ENCODE results near the gene FMN1. TPM values are rescaled to one million over a fixed set of nuclear protein-coding genes. Genes with fewer than 3 reads are reported as not detected.

The FMN1 gene
- total and polyA plus RNA-seq, 11 donors = 0.61 to 10.6 (median 3.6) TPM

DNA sequence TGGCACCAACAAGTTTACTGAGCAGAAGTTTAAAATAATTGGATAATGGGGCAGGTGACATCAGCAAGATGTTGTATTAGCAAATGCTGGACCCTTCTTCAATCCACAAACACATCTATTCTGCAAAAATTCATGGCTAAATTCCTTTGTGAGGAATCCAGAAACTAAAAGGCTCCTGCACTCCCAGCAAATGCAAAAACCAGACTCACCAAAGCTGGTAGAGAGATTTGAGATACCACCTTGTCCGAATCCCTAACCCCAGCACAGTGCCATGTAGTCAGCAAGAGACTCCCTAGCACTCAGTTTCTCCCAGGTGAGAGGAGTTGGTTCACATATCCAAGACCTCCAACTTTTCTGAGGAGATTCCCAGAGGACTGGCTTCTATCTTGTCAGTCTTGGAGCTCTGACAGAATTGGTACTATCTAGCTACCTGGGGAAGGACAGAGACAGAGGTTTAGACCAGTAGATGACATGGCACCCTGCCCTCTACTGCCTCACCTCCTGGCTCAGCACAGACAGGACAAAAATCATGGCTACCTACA lies 454.9 kb downstream of the FMN1 start:
- no peaks in the 10 kb centered on the region for H3K27me3 ChIP-seq
- ATAC-seq = no peak
- H3K27ac ChIP-seq = no peak overlapping the region
- H3K9me3 ChIP-seq = peaks cover 0 to 17% (median 0%) of the 10 kb centered on the region in 12 donors
- 54 to 75% (median 74%) methylated on average over 1 of the region's 1 CpG; no CpG with 5 or more reads in 1 of the 4 donors for WGBS, 4 donors
- TF ChIP-seq POLR2A (IDR thresholded peaks at IDR 0.05) (no peak), CTCF (IDR thresholded peaks at IDR 0.05) (no peak)
- no peaks in the 10 kb centered on the region for H3K36me3 ChIP-seq
- H3K4me3 ChIP-seq = no peak overlapping the region
- no peak for DNase-seq
- H3K4me1 ChIP-seq = no peaks in the 10 kb centered on the region
- intact Hi-C loops (cut with DNase I) = loop anchor here in 1 of 10 donors (5.0 kb wide), 1 partner anchor 48 kb away; no protein-coding TSS in a partner anchor

GRCh38 chr15:32738666-32739065 lies 455.8 kb downstream of the FMN1 start:
- DNase-seq = no peak
- no peak for ATAC-seq
- H3K36me3 ChIP-seq = no peaks in the 10 kb centered on the region
- no peak overlapping the region for H3K27ac ChIP-seq
- H3K4me3 ChIP-seq = no peak overlapping the region
- no peaks in the 10 kb centered on the region for H3K4me1 ChIP-seq
- TF ChIP-seq POLR2A (IDR thresholded peaks at IDR 0.05) = no peak
- TF ChIP-seq CTCF (IDR thresholded peaks at IDR 0.05) = no peak
- H3K27me3 ChIP-seq = no peaks in the 10 kb centered on the region
- intact Hi-C loops (cut with DNase I) = loop anchor here in 1 of 10 donors (5.0 kb wide), 1 partner anchor 49 kb away; no protein-coding TSS in a partner anchor
- WGBS, 4 donors = 65 to 77% (median 74%) methylated on average over 1 of the region's 1 CpG
- peaks cover 0 to 17% (median 0%) of the 10 kb centered on the region in 12 donors for H3K9me3 ChIP-seq

- ATAC-seq (no peak), DNase-seq (no peak)
- H3K36me3 ChIP-seq = no peaks in the 10 kb centered on the region
- intact Hi-C loops (cut with DNase I) = loop anchor here in 1 of 10 donors (5.0 kb wide), 1 partner anchor 50 kb away; no protein-coding TSS in a partner anchor
- H3K9me3 ChIP-seq = peaks cover 0 to 15% (median 0%) of the 10 kb centered on the region in 12 donors
- no peak overlapping the region for H3K4me3 ChIP-seq
- TF ChIP-seq POLR2A (IDR thresholded peaks at IDR 0.05) (no peak), CTCF (IDR thresholded peaks at IDR 0.05) (no peak)
- 83 to 91% (median 85%) methylated on average over 4 of the region's 4 CpGs for WGBS, 4 donors
- no peaks in the 10 kb centered on the region for H3K4me1 ChIP-seq
- H3K27me3 ChIP-seq = peaks cover 0 to 8% (median 0%) of the 10 kb centered on the region in 9 donors
- H3K27ac ChIP-seq = no peak overlapping the region
These were observed 457.2 kb downstream of the FMN1 start for GRCh38 chr15:32737304-32737703.

GRCh38 chr15:32736701-32737061 lies 457.8 kb downstream of the FMN1 start:
- peaks cover 0 to 10% (median 0%) of the 10 kb centered on the region in 12 donors for H3K9me3 ChIP-seq
- intact Hi-C loops (cut with DNase I) = loop anchor here in 1 of 10 donors (5.0 kb wide), 1 partner anchor 51 kb away; no protein-coding TSS in a partner anchor
- no peak for DNase-seq
- no peak overlapping the region for H3K4me3 ChIP-seq
- TF ChIP-seq POLR2A (IDR thresholded peaks at IDR 0.05) (no peak), CTCF (IDR thresholded peaks at IDR 0.05) (no peak)
- H3K27ac ChIP-seq = no peak overlapping the region
- no peaks in the 10 kb centered on the region for H3K4me1 ChIP-seq
- WGBS, 4 donors = 82 to 87% (median 85%) methylated on average over 2 of the region's 2 CpGs
- no peaks in the 10 kb centered on the region for H3K36me3 ChIP-seq
- ATAC-seq = no peak
- peaks cover 0 to 11% (median 0%) of the 10 kb centered on the region in 9 donors for H3K27me3 ChIP-seq
